Lung (tissue), 12 donors: ENCODE measurements around the gene RMDN2. TPM values are rescaled to one million over a fixed set of nuclear protein-coding genes. Genes with fewer than 3 reads are reported as not detected.

Experiments
- ATAC-seq: fragments of 200-7000 bp; cut with Tn5 transposase; one replicate; pipeline ENCODE4 v1.9.1; 2020; ENCODE audit warnings: moderate number of reproducible peaks; ENCODE audit not compliant: insufficient read depth, low FRiP score
- DNase-seq, 3 donors: peaks; one replicate each; pipeline ENCODE4 v3.0.0-alpha.2; 2013 to 2017
- H3K27ac ChIP-seq, 2 donors: one replicate each; pipeline ENCODE4 v1.5.1; 2013; ENCODE audit warnings: mild to moderate bottlenecking in 2 of 2, moderate library complexity in 2 of 2, control low read depth in 1 of 2, inconsistent platforms in 1 of 2, low read depth in 1 of 2, low read length in 1 of 2
- H3K27me3 ChIP-seq, 3 donors: one replicate each; pipeline ENCODE4 v1.5.1; 2013; ENCODE audit warnings: low read length in 2 of 3; ENCODE audit not compliant: control insufficient read depth in 3 of 3, insufficient read depth in 3 of 3
- H3K36me3 ChIP-seq, 4 donors: one replicate each; pipeline ENCODE4 v1.5.1; 2013; ENCODE audit warnings: low read length in 4 of 4, mild to moderate bottlenecking in 1 of 4, moderate library complexity in 1 of 4; ENCODE audit not compliant: control insufficient read depth in 4 of 4, insufficient read depth in 4 of 4
- H3K4me1 ChIP-seq, 5 donors: one replicate each; pipeline ENCODE4 v1.5.1; 2013; ENCODE audit warnings: low read length in 5 of 5, mild to moderate bottlenecking in 2 of 5, moderate library complexity in 1 of 5; ENCODE audit not compliant: control insufficient read depth in 5 of 5, insufficient read depth in 5 of 5
- H3K4me3 ChIP-seq: one replicate; pipeline ENCODE4 v1.5.1; 2013; ENCODE audit warnings: mild to moderate bottlenecking, control low read depth, moderate library complexity
- H3K9ac ChIP-seq, 2 donors: one replicate each; pipeline ENCODE4 v1.5.1; 2013; ENCODE audit warnings: low read length in 2 of 2, control low read depth in 1 of 2; ENCODE audit not compliant: insufficient read depth in 1 of 2
- H3K9me3 ChIP-seq, 4 donors: one replicate each; pipeline ENCODE4 v1.5.1; 2013; ENCODE audit warnings: low read length in 3 of 4, mild to moderate bottlenecking in 1 of 4, moderate library complexity in 1 of 4; ENCODE audit not compliant: control insufficient read depth in 4 of 4, insufficient read depth in 3 of 4
- CTCF ChIP-seq: IDR thresholded peaks from 2 replicates; pipeline ENCODE4 v1.5.1; 2012; ENCODE audit warnings: mild to moderate bottlenecking; ENCODE audit errors: control extremely low read depth, extremely low read depth
- WGBS, 2 donors: extraction: QIAGEN DNeasy Blood & Tissue Kit; methylation state at CpG; one replicate each; pipeline ENCODE4 v1.1.7; 2013; 5-methylcytosine and 5-hydroxymethylcytosine counted together
- polyA plus RNA-seq, 2 donors: library from polyadenylated mRNA; stranded (reverse); fragments of 200-250 nt; gene quantifications; one replicate each; pipeline ENCODE4 v1.2.1, GENCODE V29; 2013
- total RNA-seq, 2 donors: library from RNA; depleted of rRNA in 1 of 2; stranded (reverse); fragments of >200 nt in 1 of 2; gene quantifications; one replicate each; pipeline ENCODE4 v1.2.1, GENCODE V29; 2014 to 2021
- donor health status: control.
- donor health status: control.
- donor health status: Bipolar disorder and iron deficiency.
- donor health status: healthy.
- donor health status: DM: yes; HTN: yes; CAD: no.

RMDN2 gene
- total and polyA plus RNA-seq, 4 donors: 7.7 to 37.9 (median 18.3) TPM

GRCh38 chr2:37983719-37984118, 58.6 kb downstream of the RMDN2 start:
- no peak for TF ChIP-seq CTCF
- DNase-seq (no peak), ATAC-seq (no peak)
- no peak overlapping the region for H3K4me3 ChIP-seq
- H3K36me3 ChIP-seq: no peaks in the 10 kb centered on the region
- H3K4me1 ChIP-seq: peaks cover 0 to 5% (median 0%) of the 10 kb centered on the region in 5 donors
- H3K27ac ChIP-seq: no peak overlapping the region
- no peak overlapping the region for H3K9ac ChIP-seq
- H3K9me3 ChIP-seq: no peaks in the 10 kb centered on the region
- no peaks in the 10 kb centered on the region for H3K27me3 ChIP-seq
- WGBS, 2 donors: 78% methylated on average over 1 of the region's 1 CpG

GRCh38 chr2:37984176-37984575, 59.1 kb downstream of the RMDN2 start:
- WGBS, 2 donors: 99 to 100% methylated on average over 1 of the region's 1 CpG

GRCh38 chr2:37984589-37984988, 59.5 kb downstream of the RMDN2 start:
- TF ChIP-seq CTCF: no peak
- no peak overlapping the region for H3K4me3 ChIP-seq
- no peaks in the 10 kb centered on the region for H3K9me3 ChIP-seq
- no peak overlapping the region for H3K9ac ChIP-seq
- no peaks in the 10 kb centered on the region for H3K36me3 ChIP-seq
- DNase-seq: peak in 1 of 3 donors; percentile 37
- peaks cover 0 to 5% (median 0%) of the 10 kb centered on the region in 5 donors for H3K4me1 ChIP-seq
- no peak overlapping the region for H3K27ac ChIP-seq
- H3K27me3 ChIP-seq: no peaks in the 10 kb centered on the region
- ATAC-seq: no peak

More at GRCh38 chr2:37984176-37984575, 59.1 kb downstream of the RMDN2 start:
- Histone ChIP-seq H3K9me3 (no peaks in the 10 kb centered on the region), H3K27me3 (no peaks in the 10 kb centered on the region), H3K4me1 (peaks cover 0 to 5% (median 0%) of the 10 kb centered on the region in 5 donors), H3K4me3 (no peak overlapping the region), H3K9ac (no peak overlapping the region), H3K36me3 (no peaks in the 10 kb centered on the region), H3K27ac (no peak overlapping the region)
- ATAC-seq: no peak
- no peak for TF ChIP-seq CTCF
- DNase-seq: no peak

GRCh38 chr2:37985333-37985732, 60.2 kb downstream of the RMDN2 start:
- 45 to 50% methylated on average over 1 of the region's 1 CpG for WGBS, 2 donors
- H3K4me3 ChIP-seq: no peak overlapping the region
- H3K36me3 ChIP-seq: no peaks in the 10 kb centered on the region
- no peaks in the 10 kb centered on the region for H3K27me3 ChIP-seq
- ATAC-seq (no peak), DNase-seq (no peak)
- no peaks in the 10 kb centered on the region for H3K9me3 ChIP-seq
- H3K9ac ChIP-seq: no peak overlapping the region
- H3K27ac ChIP-seq: no peak overlapping the region
- TF ChIP-seq CTCF: no peak
- H3K4me1 ChIP-seq: peaks cover 0 to 5% (median 0%) of the 10 kb centered on the region in 5 donors
